ENCODE results near the gene KRTAP10-1. TPM values are rescaled to one million over a fixed set of nuclear protein-coding genes. Genes with fewer than 3 reads are reported as not detected.
"Not testable (repeated sequence)": the region's sequence is repeated elsewhere in the genome, so short reads cannot be mapped to it uniquely, and the experiment has no call there.

KRTAP10-1 gene
- total RNA-seq = not detected in 2 replicates

GRCh38 chr21:44539991-44540666 lies at the start of gene KRTAP10-1:
Gene KRTAP10-1 (minus strand): TSS chr21:44540195. CDS start chr21:44540150, 45 bp downstream.
- DNase-seq (ENCODE audit: low read depth in 2 of 2) = no peak

GRCh38 chr21:44589094-44589493 lies 49.1 kb upstream of the KRTAP10-1 start:
- DNase-seq (ENCODE audit: low read depth in 2 of 2) = no peak

DNA sequence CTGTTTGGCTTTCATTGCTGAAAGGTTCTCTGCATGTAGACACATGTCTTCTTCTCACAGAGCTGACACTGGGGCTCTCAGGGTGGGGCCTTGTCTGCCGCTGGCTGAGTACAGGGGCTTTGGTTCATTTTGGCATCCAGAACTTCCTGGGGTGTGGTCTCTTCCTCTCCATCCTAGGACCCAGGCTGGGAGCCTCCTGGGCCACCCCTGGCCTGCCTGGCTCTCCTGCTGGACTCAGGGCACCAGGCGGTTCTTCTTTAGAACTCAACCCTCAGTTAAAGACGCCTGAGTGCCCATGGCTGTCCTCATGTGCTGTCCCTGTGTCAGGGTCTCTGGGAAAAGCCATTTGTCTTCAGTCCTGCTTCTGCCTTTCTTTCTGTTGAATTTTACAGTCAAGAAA lies 45.9 kb upstream of the KRTAP10-1 start:
- no peak for DNase-seq (ENCODE audit: low read depth in 2 of 2)

DNA sequence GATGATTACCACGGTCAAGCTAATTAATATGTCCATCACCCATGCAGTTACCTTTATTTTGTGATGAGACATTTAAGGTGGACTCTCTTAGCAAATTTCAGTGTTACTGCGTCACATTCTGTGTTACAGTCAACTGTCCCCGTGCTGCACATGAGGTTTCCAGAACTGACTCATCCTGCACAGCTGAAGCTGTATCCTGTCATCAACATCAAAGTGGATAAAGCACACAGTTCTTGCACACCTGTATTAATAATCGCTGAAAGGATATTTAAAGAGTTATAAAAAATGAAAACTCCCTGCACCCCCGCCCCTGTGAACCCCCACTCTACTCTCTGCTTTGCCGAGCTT lies 43.8 kb upstream of the KRTAP10-1 start:
- no peak for DNase-seq (ENCODE audit: low read depth in 2 of 2)

DNA sequence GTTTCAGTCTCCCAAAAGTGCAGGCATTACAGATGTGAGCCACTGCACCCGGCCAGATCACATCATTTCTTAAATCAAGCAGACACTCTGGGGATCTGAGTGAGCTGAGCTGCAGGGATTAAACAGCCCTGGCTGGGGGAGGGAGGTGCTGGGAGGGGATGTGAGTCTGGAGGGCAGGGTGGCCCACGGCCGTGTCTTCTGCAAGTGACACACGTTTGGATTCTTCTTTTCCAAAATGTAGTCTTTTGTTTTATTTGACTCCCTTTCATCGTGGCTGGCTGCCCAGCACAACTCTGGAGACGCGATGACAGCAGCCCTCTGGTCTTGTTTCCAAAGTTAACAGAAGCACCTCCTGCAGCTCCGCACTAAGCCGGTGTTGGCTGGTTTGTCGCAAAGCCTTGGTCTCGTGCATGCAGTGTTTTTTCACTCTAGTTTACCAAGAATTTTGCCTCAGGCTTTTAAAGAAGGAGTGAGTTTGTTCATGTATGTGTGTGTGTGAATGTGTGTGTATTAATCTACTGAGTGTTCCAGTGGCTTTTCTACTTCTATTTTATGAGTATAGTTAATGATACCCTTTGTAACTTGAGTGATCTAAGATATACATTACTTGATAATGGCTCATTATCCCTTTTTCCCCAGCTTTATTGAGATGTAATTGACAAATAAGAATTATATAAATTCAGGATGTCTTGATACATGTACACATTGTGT lies 43.2 kb upstream of the KRTAP10-1 start:
- no peak for DNase-seq (ENCODE audit: low read depth in 2 of 2)

- DNase-seq (ENCODE audit: low read depth in 2 of 2) = no peak
These were observed 42.1 kb upstream of the KRTAP10-1 start for GRCh38 chr21:44582055-44582454.

GRCh38 chr21:44581158-44581557 lies 41.2 kb upstream of the KRTAP10-1 start:
- DNase-seq (ENCODE audit: low read depth in 2 of 2) = no peak

- DNase-seq (ENCODE audit: low read depth in 2 of 2) = not testable (repeated sequence)
These were observed 40.3 kb upstream of the KRTAP10-1 start, which contains the start of gene KRTAP10-5 for GRCh38 chr21:44580231-44580821. Gene KRTAP10-5 (minus strand): TSS chr21:44580604. CDS start chr21:44580578, 26 bp downstream.

- DNase-seq (ENCODE audit: low read depth in 2 of 2) = no peak
These were observed 39.8 kb upstream of the KRTAP10-1 start for GRCh38 chr21:44579833-44580144.

- DNase-seq (ENCODE audit: low read depth in 2 of 2) = no peak
These were observed 39.2 kb upstream of the KRTAP10-1 start for GRCh38 chr21:44579056-44579832.

DNA sequence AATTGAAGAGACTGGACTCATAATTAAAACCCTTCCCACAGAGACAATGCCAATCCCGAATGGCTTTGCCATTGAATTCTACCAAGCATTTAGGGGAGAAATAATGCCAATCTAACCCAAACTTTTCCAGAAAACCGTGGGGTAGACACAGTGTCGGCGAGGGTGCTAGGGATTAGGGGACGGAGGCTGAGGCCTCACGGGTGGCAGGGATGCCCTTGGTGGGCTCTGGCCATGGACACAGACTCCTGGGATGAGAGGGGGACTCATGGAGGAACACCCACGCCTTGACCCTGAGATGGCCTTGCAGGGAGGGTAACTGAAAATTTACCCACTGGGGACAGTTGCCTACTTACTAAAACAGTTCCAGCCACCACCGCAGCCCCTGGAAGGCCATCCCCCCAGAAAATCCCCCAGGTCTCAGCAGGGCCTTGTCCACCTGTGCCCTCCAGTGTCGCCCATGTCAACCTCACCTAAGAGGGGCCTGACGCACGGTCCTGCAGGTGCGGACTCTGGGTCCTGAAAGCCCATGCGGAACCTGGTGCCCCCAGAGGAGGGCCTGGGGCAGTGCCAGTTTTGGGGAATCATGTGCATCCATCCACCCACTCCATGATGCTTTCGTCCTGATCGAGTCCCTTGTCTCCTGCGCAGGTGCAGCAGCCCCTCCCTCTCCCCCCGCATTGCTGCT lies 38.5 kb upstream of the KRTAP10-1 start:
- no peak for DNase-seq (ENCODE audit: low read depth in 2 of 2)

DNA sequence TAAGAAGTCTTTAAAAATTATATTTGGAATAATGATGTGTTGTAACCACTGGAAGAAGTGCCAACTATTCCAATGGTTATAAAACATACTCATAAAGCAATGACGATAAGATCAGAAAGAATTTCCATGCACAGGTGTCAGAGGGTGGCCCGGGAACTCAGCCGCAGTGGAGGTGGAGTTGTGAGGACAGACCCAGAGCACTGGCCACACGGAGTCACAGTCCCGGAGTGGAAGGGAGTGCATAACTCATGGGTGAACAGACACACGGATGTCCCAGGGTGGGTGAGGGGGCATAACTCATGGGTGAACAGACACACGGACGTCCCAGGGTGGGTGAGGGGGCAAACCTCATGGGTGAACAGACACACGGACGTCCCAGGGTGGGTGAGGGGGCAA lies 36.0 kb upstream of the KRTAP10-1 start:
- no peak for DNase-seq (ENCODE audit: low read depth in 2 of 2)

DNA sequence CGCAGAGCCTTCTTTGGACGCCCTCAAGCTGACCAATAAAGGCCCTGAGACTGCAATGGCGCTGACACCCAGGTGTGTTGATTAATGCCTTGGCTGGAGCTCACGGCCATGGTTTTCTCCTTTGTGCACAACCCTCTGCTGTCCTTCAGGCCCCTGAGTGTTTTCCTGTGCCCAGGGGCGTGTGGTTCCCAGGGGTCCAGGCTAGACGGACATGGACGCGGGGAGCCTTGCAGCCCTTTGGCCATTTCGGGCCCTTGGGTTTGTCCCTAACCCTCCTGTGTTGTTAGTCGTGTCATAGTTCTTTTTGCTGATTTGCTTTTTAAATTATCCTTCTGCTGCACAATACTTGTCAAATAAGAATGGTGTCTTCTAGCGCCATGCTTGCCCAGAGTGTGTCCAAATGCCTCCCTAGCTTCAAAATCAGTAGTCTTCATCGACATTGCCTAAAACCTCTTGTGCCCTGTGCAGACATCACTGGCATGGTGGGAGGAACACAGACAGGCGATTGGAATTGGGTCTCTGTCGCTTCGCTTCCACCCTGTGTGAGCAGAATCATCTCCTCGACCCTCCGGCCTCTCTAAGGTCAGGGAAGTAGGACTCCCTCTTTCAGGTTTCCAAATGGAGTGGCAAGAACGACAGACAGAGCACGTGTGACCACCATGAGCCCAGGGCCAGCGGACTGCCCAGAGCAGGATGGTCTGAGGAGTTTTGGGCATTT lies 35.5 kb upstream of the KRTAP10-1 start:
- no peak for DNase-seq (ENCODE audit: low read depth in 2 of 2)

- DNase-seq (ENCODE audit: low read depth in 2 of 2) = no peak
These were observed 34.7 kb upstream of the KRTAP10-1 start for GRCh38 chr21:44574457-44575306.

GRCh38 chr21:44573630-44574456 lies 33.8 kb upstream of the KRTAP10-1 start, which contains the start of gene KRTAP10-4:
Gene KRTAP10-4 (plus strand): TSS chr21:44573729. CDS start chr21:44573759, 30 bp downstream.
- DNase-seq (ENCODE audit: low read depth in 2 of 2) = not testable (repeated sequence)

DNA sequence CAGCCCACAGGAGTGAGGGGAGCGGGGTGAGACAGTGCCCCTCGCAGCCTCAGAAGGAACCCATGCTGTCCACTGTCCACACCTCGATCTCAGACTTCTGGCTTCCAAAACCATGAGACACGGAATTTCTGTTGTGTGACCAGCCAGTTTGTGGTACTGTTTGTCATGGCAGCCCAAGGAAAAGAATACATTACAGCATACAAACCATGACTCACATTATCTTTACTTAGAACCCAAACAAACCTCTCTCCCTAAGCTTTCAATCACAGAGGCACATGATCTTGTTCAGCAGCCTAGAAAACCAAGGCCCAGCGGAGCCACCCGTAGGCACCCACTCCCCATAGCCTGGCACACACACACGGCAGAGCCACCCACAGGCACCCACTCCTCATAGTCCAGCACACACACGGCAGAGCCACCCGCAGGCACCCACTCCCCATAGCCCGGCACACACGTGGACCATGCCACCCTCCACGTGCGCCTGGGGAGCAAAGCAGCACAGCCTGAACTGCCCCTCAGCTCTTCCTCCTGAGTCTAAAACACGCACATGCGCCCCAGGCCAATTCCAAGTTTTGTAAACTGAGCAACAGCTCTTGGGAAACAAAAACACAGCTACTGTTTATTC lies 33.1 kb upstream of the KRTAP10-1 start:
- DNase-seq (ENCODE audit: low read depth in 2 of 2) = no peak

GRCh38 chr21:44571844-44572782 lies 32.1 kb upstream of the KRTAP10-1 start:
- no peak for DNase-seq (ENCODE audit: low read depth in 2 of 2)
